ENCODE results near the gene CD96.

DNA sequence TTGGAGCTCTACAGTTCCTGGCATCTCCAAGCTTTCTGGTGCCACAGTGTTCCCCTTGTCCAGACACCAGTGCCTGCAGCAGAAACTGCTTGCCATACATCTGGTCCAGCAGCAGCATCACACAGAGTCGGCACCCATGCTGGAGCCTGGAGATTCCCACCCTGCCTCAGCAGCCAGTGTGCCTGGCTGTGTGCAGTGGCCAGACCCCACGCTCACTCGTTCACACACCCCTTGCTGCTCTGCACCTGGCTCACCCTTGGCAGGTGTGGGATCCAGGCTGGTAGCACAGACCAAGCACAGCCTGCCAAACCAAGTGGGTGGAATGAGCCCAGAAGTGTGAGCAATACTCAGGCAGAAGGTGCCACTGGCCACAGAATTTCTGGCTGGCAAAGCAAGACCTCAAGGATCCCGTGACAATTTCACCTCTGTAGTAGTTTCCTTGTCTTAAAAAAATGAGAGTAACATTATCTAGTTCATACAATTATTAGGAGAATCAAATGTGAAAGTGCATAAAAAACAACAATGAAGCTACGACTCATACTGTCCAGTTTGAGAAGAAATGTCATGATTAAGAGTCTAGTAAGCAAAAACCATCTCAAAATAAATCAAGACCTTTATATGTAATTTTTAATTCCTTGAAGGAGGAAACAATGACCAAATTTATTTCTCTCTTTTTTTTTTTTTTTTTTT, 76.1 kb downstream of the CD96 start:
- TF ChIP-seq, protein P1, sequence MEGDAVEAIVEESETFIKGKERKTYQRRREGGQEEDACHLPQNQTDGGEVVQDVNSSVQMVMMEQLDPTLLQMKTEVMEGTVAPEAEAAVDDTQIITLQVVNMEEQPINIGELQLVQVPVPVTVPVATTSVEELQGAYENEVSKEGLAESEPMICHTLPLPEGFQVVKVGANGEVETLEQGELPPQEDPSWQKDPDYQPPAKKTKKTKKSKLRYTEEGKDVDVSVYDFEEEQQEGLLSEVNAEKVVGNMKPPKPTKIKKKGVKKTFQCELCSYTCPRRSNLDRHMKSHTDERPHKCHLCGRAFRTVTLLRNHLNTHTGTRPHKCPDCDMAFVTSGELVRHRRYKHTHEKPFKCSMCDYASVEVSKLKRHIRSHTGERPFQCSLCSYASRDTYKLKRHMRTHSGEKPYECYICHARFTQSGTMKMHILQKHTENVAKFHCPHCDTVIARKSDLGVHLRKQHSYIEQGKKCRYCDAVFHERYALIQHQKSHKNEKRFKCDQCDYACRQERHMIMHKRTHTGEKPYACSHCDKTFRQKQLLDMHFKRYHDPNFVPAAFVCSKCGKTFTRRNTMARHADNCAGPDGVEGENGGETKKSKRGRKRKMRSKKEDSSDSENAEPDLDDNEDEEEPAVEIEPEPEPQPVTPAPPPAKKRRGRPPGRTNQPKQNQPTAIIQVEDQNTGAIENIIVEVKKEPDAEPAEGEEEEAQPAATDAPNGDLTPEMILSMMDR (IDR thresholded peaks at IDR 0.05) = no peak
- no peak for TF ChIP-seq POLR2A (IDR thresholded peaks at IDR 0.05)

Measured in body of pancreas (tissue), 4 donors.